Activated naive CD8-positive, alpha-beta T cell treated with anti-CD3 and anti-CD28 coated beads, Interleukin-2, amount 50 U/mL, for 16 hours (primary cell): ENCODE measurements around the gene SDK2.

Experiments
- DNase-seq: peaks from one replicate; pipeline ENCODE4 v3.0.0-alpha.2; 2020; ENCODE audit warnings: low read depth, low spot score

Gene SDK2

GRCh38 chr17:73536700-73537605, 107.3 kb downstream of the SDK2 start:
- no peak for DNase-seq

GRCh38 chr17:73535746-73536145, 108.5 kb downstream of the SDK2 start:
- DNase-seq, result no peak

- no peak for DNase-seq
Measured at GRCh38 chr17:73534209-73534909, 109.9 kb downstream of the SDK2 start.

- DNase-seq, result no peak
Measured at GRCh38 chr17:73533781-73534180, 110.5 kb downstream of the SDK2 start.

GRCh38 chr17:73533127-73533526, 111.1 kb downstream of the SDK2 start:
- no peak for DNase-seq

GRCh38 chr17:73532421-73532901, 111.8 kb downstream of the SDK2 start:
- DNase-seq, result no peak

- no peak for DNase-seq
Measured at GRCh38 chr17:73531158-73531557, 113.1 kb downstream of the SDK2 start.

- DNase-seq, result no peak
Measured at GRCh38 chr17:73528679-73529078, 115.6 kb downstream of the SDK2 start.

- no peak for DNase-seq
Measured at GRCh38 chr17:73526952-73527351, 117.3 kb downstream of the SDK2 start.

- DNase-seq, result no peak
Measured at GRCh38 chr17:73524941-73525679, 119.1 kb downstream of the SDK2 start.

- no peak for DNase-seq
Measured at GRCh38 chr17:73522696-73523095, 121.5 kb downstream of the SDK2 start.

- DNase-seq, result no peak
Measured at GRCh38 chr17:73522107-73522506, 122.1 kb downstream of the SDK2 start.

GRCh38 chr17:73521376-73521775, 122.9 kb downstream of the SDK2 start:
- DNase-seq, result no peak

- DNase-seq, result no peak
Measured at GRCh38 chr17:73520369-73520761, 123.9 kb downstream of the SDK2 start.

- no peak for DNase-seq
Measured at GRCh38 chr17:73519714-73520368, 124.4 kb downstream of the SDK2 start.

- DNase-seq, result no peak
Measured at GRCh38 chr17:73519011-73519410, 125.2 kb downstream of the SDK2 start.

GRCh38 chr17:73516431-73516830, 127.8 kb downstream of the SDK2 start:
- no peak for DNase-seq

- no peak for DNase-seq
Measured at GRCh38 chr17:73514146-73514863, 129.9 kb downstream of the SDK2 start.

- DNase-seq, result no peak
Measured at GRCh38 chr17:73513426-73513825, 130.8 kb downstream of the SDK2 start.

GRCh38 chr17:73511719-73512115, 132.5 kb downstream of the SDK2 start:
- no peak for DNase-seq
